GM23338 (cell line): ENCODE measurements around the gene RBM34. TPM values are rescaled to one million over a fixed set of nuclear protein-coding genes. Genes with fewer than 3 reads are reported as not detected.

Experiments used
- ATAC-seq: fragments of 200-7000 bp; cut with Tn5 transposase; 3 replicates; pipeline ENCODE4 v1.9.1; 2020
- DNase-seq: peaks from one replicate; pipeline ENCODE4 v3.0.0-alpha.2; 2015; ENCODE audit warnings: low spot score
- H2AFZ ChIP-seq: fragments of 200-600 bp; sonication (generic); 2 replicates; pipeline ENCODE4 v1.8.0; 2016; ENCODE audit warnings: antibody characterized with exemption, mild to moderate bottlenecking, moderate library complexity
- H3F3A ChIP-seq: fragments of 200-600 bp; sonication (generic); replicated peaks from 2 replicates; pipeline ENCODE4 v1.8.0; 2017; ENCODE audit warnings: antibody characterized with exemption, mixed run types, low read depth
- H3K27ac ChIP-seq: fragments of 200-600 bp; sonication (generic); 2 replicates; pipeline ENCODE4 v1.6.1; 2016; ENCODE audit warnings: low read depth
- H3K27me3 ChIP-seq: fragments of 200-600 bp; sonication (generic); 2 replicates; pipeline ENCODE4 v1.8.0; 2016; ENCODE audit warnings: mild to moderate bottlenecking, mixed run types, moderate library complexity; ENCODE audit not compliant: insufficient read depth
- H3K36me3 ChIP-seq: fragments of 200-600 bp; sonication (generic); 2 replicates; pipeline ENCODE4 v1.8.0; 2016; ENCODE audit warnings: mild to moderate bottlenecking; ENCODE audit not compliant: insufficient read depth
- H3K4me1 ChIP-seq: fragments of 200-600 bp; sonication (generic); 2 replicates; pipeline ENCODE4 v1.8.0; 2016; ENCODE audit warnings: mild to moderate bottlenecking, moderate library complexity; ENCODE audit not compliant: insufficient read depth
- H3K4me2 ChIP-seq: fragments of 200-600 bp; sonication (generic); 2 replicates; pipeline ENCODE4 v1.7.1; 2017; ENCODE audit warnings: mixed run types
- H3K4me3 ChIP-seq: fragments of 200-600 bp; sonication (generic); 2 replicates; pipeline ENCODE4 v1.6.1; 2016; ENCODE audit warnings: mixed run types
- H3K79me2 ChIP-seq: fragments of 200-600 bp; sonication (generic); replicated peaks from 2 replicates; pipeline ENCODE4 v1.8.0; 2017; ENCODE audit warnings: mild to moderate bottlenecking; ENCODE audit not compliant: insufficient read depth
- H3K9me2 ChIP-seq: fragments of 200-600 bp; sonication (generic); 2 replicates; pipeline ENCODE4 v1.8.0; 2017; ENCODE audit not compliant: insufficient read depth
- H4K20me1 ChIP-seq: fragments of 200-600 bp; sonication (generic); replicated peaks from 2 replicates; pipeline ENCODE4 v1.8.0; 2017; ENCODE audit warnings: mild to moderate bottlenecking; ENCODE audit not compliant: insufficient read depth
- H3K27ac Mint-ChIP-seq: 2 replicates; pipeline ENCODE4 v1.8.0; 2020; ENCODE audit warnings: inconsistent platforms, mild to moderate bottlenecking, moderate library complexity, mixed read lengths
- H3K27me3 Mint-ChIP-seq: 3 replicates; pipeline ENCODE4 v1.8.0; 2022; ENCODE audit warnings: low read depth, mild to moderate bottlenecking, moderate library complexity, mixed read lengths, inconsistent platforms; ENCODE audit not compliant: insufficient read depth, poor library complexity
- H3K36me3 Mint-ChIP-seq: 3 replicates; pipeline ENCODE4 v1.8.0; 2021; ENCODE audit warnings: low read depth, mild to moderate bottlenecking, inconsistent platforms, moderate library complexity, mixed read lengths
- H3K4me1 Mint-ChIP-seq: 3 replicates; pipeline ENCODE4 v1.8.0; 2020; ENCODE audit warnings: mild to moderate bottlenecking, inconsistent platforms, mixed read lengths
- H3K4me3 Mint-ChIP-seq: 3 replicates; pipeline ENCODE4 v1.8.0; 2021; ENCODE audit warnings: moderate library complexity, mild to moderate bottlenecking, inconsistent platforms, mixed read lengths
- H3K9me3 Mint-ChIP-seq: 3 replicates; pipeline ENCODE4 v1.8.0; 2020; ENCODE audit warnings: moderate library complexity, mild to moderate bottlenecking, inconsistent platforms, mixed read lengths
- CREB1 ChIP-seq: fragments of 250-450 bp; sonication (Bioruptor Pico); IDR thresholded peaks from 2 replicates; pipeline ENCODE4 v1.5.0; 2020; ENCODE audit warnings: low read depth, mild to moderate bottlenecking, moderate library complexity
- ETS1 ChIP-seq: IDR thresholded peaks from 2 replicates; pipeline ENCODE4 v1.6.1; 2016; ENCODE audit warnings: antibody characterized with exemption
- EZH2 ChIP-seq: fragments of 200-600 bp; sonication (generic); IDR thresholded peaks from one replicate; pipeline ENCODE4 v1.8.0; 2017; ENCODE audit warnings: antibody characterized with exemption, mild to moderate bottlenecking, low read depth; ENCODE audit not compliant: unreplicated experiment
- EZH2phosphoT487 ChIP-seq: fragments of 200-600 bp; sonication (generic); IDR thresholded peaks from one replicate; pipeline ENCODE4 v1.8.1; 2018; ENCODE audit warnings: antibody characterized with exemption; ENCODE audit not compliant: unreplicated experiment
- JUNB ChIP-seq: IDR thresholded peaks from one replicate; pipeline ENCODE4 v1.6.1; 2016; ENCODE audit warnings: antibody characterized with exemption; ENCODE audit not compliant: unreplicated experiment
- NANOG ChIP-seq: IDR thresholded peaks from 2 replicates; pipeline ENCODE4 v1.6.1; 2016; ENCODE audit warnings: antibody characterized with exemption, borderline replicate concordance
- POLR2AphosphoS5 ChIP-seq: IDR thresholded peaks from 2 replicates; pipeline ENCODE4 v1.6.1; 2016; ENCODE audit warnings: antibody characterized with exemption, low read depth
- STAT1 ChIP-seq: IDR thresholded peaks from one replicate; pipeline ENCODE4 v1.6.1; 2016; ENCODE audit warnings: antibody characterized with exemption; ENCODE audit not compliant: unreplicated experiment
- ZNF331 ChIP-seq: fragments of 250-450 bp; sonication (Bioruptor Pico); IDR thresholded peaks from 2 replicates; pipeline ENCODE4 v1.5.0; 2020; ENCODE audit warnings: low read depth, mild to moderate bottlenecking, moderate library complexity
- polyA plus RNA-seq: library from polyadenylated mRNA; unstranded; fragments of >200 nt; fragmentation: Nextera tagmentation; extraction: Ambion mirVana; gene quantifications from 2 replicates; pipeline ENCODE4 v1.2.1, GENCODE V29; 2016
- total RNA-seq: library from RNA; depleted of rRNA; stranded (reverse); fragments of >200 nt; shearing (Covaris generic); gene quantifications from 2 replicates; pipeline ENCODE4 v1.2.3, GENCODE V29; 2014
- TF ChIP-seq, protein P1 (sequence below): fragments of 250-450 bp; sonication (Bioruptor Pico); IDR thresholded peaks from 2 replicates; pipeline ENCODE4 v1.5.0; 2020; ENCODE audit warnings: mild to moderate bottlenecking, moderate library complexity

Gene RBM34
- total and polyA plus RNA-seq, 2 experiments from 2014 or later, result 51.8 to 177 TPM

GRCh38 chr1:235157150-235157549 is 3.9 kb downstream of the RBM34 start:
- Histone ChIP-seq H3K4me1 (peaks cover 8% of the 10 kb centered on the region; the same call in 1 of the 2 replicates), H3K27me3 (no peaks in the 10 kb centered on the region), H2AFZ (no peak overlapping the region), H3F3A (no peaks in the 10 kb centered on the region; the same call in 1 of the 2 replicates), H3K36me3 (peaks cover 37% of the 10 kb centered on the region), H3K9me2 (no peaks in the 10 kb centered on the region), H3K79me2 (peaks cover 43% of the 10 kb centered on the region), H3K4me3 (no peak overlapping the region), H3K27ac (no peak overlapping the region), H3K4me2 (no peak overlapping the region), H4K20me1 (peaks cover 13% of the 10 kb centered on the region; the same call in 1 of the 2 replicates)
- Mint-ChIP-seq H3K27ac (no peak overlapping the region), H3K9me3 (no peaks in the 10 kb centered on the region), H3K4me1 (peaks cover 6% of the 10 kb centered on the region; the same call in 2 of the 3 replicates), H3K36me3 (peaks cover 45% of the 10 kb centered on the region), H3K27me3 (peaks cover 2% of the 10 kb centered on the region), H3K4me3 (no peak overlapping the region)
- DNase-seq (no peak), ATAC-seq (no peak)
- no peak for TF ChIP-seq ETS1
- no peak for TF ChIP-seq EZH2phosphoT487
- no peak for TF ChIP-seq CREB1 (CRISPR knock-in tag)
- TF ChIP-seq NANOG, result no peak
- TF ChIP-seq, protein P1, sequence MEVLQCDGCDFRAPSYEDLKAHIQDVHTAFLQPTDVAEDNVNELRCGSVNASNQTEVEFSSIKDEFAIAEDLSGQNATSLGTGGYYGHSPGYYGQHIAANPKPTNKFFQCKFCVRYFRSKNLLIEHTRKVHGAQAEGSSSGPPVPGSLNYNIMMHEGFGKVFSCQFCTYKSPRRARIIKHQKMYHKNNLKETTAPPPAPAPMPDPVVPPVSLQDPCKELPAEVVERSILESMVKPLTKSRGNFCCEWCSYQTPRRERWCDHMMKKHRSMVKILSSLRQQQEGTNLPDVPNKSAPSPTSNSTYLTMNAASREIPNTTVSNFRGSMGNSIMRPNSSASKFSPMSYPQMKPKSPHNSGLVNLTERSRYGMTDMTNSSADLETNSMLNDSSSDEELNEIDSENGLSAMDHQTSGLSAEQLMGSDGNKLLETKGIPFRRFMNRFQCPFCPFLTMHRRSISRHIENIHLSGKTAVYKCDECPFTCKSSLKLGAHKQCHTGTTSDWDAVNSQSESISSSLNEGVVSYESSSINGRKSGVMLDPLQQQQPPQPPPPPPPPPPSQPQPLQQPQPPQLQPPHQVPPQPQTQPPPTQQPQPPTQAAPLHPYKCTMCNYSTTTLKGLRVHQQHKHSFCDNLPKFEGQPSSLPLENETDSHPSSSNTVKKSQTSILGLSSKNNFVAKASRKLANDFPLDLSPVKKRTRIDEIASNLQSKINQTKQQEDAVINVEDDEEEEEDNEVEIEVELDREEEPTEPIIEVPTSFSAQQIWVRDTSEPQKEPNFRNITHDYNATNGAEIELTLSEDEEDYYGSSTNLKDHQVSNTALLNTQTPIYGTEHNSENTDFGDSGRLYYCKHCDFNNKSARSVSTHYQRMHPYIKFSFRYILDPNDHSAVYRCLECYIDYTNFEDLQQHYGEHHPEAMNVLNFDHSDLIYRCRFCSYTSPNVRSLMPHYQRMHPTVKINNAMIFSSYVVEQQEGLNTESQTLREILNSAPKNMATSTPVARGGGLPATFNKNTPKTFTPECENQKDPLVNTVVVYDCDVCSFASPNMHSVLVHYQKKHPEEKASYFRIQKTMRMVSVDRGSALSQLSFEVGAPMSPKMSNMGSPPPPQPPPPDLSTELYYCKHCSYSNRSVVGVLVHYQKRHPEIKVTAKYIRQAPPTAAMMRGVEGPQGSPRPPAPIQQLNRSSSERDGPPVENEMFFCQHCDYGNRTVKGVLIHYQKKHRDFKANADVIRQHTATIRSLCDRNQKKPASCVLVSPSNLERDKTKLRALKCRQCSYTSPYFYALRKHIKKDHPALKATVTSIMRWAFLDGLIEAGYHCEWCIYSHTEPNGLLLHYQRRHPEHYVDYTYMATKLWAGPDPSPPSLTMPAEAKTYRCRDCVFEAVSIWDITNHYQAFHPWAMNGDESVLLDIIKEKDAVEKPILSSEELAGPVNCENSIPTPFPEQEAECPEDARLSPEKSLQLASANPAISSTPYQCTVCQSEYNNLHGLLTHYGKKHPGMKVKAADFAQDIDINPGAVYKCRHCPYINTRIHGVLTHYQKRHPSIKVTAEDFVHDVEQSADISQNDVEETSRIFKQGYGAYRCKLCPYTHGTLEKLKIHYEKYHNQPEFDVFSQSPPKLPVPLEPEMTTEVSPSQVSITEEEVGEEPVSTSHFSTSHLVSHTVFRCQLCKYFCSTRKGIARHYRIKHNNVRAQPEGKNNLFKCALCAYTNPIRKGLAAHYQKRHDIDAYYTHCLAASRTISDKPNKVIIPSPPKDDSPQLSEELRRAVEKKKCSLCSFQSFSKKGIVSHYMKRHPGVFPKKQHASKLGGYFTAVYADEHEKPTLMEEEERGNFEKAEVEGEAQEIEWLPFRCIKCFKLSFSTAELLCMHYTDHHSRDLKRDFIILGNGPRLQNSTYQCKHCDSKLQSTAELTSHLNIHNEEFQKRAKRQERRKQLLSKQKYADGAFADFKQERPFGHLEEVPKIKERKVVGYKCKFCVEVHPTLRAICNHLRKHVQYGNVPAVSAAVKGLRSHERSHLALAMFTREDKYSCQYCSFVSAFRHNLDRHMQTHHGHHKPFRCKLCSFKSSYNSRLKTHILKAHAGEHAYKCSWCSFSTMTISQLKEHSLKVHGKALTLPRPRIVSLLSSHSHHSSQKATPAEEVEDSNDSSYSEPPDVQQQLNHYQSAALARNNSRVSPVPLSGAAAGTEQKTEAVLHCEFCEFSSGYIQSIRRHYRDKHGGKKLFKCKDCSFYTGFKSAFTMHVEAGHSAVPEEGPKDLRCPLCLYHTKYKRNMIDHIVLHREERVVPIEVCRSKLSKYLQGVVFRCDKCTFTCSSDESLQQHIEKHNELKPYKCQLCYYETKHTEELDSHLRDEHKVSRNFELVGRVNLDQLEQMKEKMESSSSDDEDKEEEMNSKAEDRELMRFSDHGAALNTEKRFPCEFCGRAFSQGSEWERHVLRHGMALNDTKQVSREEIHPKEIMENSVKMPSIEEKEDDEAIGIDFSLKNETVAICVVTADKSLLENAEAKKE (CRISPR knock-in tag), result no peak
- TF ChIP-seq STAT1, result no peak
- no peak for TF ChIP-seq EZH2
- no peak for TF ChIP-seq ZNF331 (CRISPR knock-in tag)
- TF ChIP-seq POLR2AphosphoS5, result no peak
- no peak for TF ChIP-seq JUNB
